D721Med (cell line): ENCODE results near the gene TRIM67.

Experiments
- DNase-seq: peaks from one replicate; pipeline ENCODE4 v3.0.0; 2011; ENCODE audit warnings: low spot score; ENCODE audit not compliant: insufficient read length
- FAIRE-seq: peaks from 2 replicates; lab custom pipeline; 2011; peaks lifted over from hg19 to GRCh38; lab: Jason Lieb, UNC
- CTCF ChIP-seq: IDR thresholded peaks from 2 replicates; pipeline ENCODE4 v1.5.1; 2012; ENCODE audit warnings: mild to moderate bottlenecking, control low read depth; ENCODE audit not compliant: insufficient read depth; ENCODE audit errors: missing control alignments

TRIM67 gene

DNA sequence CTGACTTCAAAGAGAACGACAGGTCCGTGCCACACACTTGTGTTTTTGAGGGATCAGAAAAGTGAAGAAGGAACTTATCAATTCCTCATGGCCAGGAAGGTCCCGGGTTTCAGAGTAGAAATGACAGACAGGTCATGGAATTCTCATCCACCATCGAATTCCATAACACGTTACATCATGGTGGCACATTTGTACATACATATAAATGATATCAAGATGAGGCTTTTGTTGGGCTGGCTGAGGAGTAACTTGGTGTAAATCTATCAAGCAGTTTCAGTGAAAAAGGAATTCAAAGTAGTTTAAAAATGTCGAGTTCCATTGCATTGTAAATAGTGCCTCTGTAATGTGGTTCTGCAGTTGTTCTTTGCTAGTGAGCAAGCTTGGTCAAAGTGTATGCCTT is 56.2 kb downstream of the TRIM67 start:
- FAIRE-seq, result no peak
- no peak for TF ChIP-seq CTCF
- no peak for DNase-seq

GRCh38 chr1:231219422-231220401 is 57.9 kb downstream of the TRIM67 start:
- TF ChIP-seq CTCF, result no peak
- FAIRE-seq (no peak), DNase-seq (no peak)

DNA sequence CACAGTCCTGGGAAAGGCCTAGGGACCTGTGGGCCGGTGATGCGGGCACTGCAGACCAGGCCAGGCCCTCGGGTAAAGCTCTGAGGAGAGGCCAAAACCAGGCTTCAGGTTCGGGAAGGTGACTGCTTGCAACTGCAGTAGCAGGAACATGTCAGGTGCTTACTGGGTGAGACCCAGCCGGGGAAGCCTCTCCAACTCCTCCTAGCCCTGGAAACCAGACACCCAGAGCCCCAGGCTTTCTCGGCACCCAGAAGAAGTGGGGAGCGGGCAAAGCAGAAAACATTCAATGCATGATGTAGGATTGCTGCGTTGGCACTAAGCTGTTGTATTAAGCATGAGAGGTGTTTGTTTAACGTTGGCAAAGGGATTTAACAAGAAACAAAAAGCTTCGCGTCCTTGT is 58.9 kb downstream of the TRIM67 start:
- DNase-seq (no peak), FAIRE-seq (no peak)

DNA sequence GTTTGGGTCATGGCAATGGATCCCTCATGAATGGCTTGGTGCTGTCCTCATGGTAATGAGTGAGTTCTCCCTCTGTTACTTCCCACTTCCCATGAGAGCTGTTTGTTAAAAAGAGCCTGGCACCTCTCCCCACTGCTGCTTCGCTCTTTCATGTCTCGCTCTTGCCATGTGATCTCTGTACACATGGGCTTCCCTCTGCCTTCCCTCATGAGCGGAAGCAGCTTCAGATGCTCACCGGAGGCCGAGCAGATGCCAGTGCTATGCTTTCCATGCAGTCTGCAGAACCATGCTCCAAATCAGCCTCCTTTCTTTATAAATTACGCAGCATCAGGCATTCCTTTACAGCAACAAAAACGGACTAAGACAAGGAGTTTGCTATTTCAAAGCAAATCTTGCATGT is 64.3 kb downstream of the TRIM67 start:
- TF ChIP-seq CTCF, result no peak
- FAIRE-seq, result no peak
- DNase-seq, result no peak

More for the DNA sequence above, 58.9 kb downstream of the TRIM67 start:
- no peak for TF ChIP-seq CTCF

- TF ChIP-seq CTCF, result no peak
- DNase-seq, result no peak
- no peak for FAIRE-seq
Observed at GRCh38 chr1:231231511-231231910, 69.7 kb downstream of the TRIM67 start.

DNA sequence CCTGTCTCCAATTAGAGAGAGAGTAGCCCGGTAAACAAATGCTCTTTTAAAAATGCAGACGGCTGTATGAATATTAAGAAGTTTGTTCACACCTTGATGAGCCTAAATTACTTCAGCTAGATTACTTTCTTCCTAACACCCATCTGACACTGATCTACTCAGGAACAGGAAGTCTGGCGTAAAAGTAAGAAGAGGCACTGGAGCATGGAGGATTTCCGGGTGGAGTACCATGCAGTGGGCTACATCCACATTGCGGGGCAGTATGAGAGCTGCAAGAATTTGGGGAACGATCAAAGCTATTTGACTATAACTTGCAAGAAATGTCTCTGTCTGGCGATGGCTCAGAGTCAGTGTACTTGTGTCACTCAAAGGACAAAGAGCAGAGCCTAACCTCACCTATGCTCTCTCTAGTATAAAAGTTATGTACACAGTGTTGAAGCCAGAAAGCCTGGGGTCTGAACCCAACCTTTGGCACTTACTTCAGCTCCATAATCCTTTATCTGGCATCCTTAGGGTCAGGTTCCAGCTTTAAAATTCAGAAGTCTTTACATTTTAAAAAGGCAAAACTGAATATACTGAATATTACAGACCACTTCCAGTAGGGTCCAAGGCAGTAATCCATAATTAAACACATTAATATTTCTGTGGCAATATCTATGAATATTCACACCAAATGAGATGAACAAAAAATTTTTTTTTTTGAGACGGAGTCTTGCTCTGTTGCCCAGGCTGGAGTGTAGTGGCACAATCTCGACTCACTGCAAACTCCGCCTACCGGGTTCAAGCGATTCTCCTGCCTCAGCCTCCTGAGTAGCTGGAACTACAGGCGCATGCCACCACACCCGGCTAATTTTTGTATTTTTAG is 71.2 kb downstream of the TRIM67 start:
- no peak for FAIRE-seq
- TF ChIP-seq CTCF, result no peak
- no peak for DNase-seq
